ENCODE results near the gene DCPS.

DCPS gene

GRCh38 chr11:126328938-126329643, 25.2 kb downstream of the DCPS start:
- no peak for DNase-seq

- DNase-seq, result no peak
Measured at GRCh38 chr11:126329644-126330211, 25.9 kb downstream of the DCPS start.

DNA sequence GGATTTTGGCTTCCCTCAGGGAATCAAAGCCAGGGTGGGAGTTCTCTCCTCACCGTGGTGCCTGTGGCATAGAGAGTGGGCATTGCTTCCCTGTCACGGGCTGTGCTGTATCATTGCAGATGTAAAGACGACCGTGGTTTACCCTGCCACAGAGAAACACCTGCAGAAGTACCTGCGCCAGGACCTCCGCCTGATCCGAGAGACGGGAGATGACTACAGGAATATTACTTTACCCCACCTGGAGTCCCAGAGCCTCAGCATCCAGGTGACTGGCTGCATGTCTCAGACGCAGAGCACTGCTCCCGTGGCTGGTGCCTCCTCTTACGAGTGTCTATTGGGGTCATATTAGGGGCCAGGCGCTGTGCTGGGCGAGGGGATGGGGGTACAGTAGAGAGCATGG, 27.4 kb downstream of the DCPS start:
- no peak for DNase-seq

GRCh38 chr11:126332221-126332711, 28.4 kb downstream of the DCPS start:
- no peak for DNase-seq

DNA sequence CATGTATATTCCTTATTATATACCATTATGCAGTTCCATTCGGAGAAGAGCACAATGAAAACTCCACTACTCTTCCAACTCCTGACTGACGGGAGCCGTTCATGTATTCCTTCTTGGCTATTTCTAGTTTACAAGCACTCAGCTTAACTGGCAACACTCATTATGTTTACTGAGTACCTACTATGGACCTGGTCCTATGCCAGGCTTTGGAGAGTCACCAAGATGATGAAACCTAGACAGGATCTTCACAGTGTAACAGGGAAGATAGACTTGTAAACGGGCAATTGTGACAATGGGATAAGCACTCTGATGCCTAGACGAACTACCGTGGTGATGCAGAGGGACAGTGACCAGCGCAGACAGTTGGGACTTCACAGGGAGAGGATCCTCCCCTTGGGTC, 29.3 kb downstream of the DCPS start:
- no peak for DNase-seq

DNA sequence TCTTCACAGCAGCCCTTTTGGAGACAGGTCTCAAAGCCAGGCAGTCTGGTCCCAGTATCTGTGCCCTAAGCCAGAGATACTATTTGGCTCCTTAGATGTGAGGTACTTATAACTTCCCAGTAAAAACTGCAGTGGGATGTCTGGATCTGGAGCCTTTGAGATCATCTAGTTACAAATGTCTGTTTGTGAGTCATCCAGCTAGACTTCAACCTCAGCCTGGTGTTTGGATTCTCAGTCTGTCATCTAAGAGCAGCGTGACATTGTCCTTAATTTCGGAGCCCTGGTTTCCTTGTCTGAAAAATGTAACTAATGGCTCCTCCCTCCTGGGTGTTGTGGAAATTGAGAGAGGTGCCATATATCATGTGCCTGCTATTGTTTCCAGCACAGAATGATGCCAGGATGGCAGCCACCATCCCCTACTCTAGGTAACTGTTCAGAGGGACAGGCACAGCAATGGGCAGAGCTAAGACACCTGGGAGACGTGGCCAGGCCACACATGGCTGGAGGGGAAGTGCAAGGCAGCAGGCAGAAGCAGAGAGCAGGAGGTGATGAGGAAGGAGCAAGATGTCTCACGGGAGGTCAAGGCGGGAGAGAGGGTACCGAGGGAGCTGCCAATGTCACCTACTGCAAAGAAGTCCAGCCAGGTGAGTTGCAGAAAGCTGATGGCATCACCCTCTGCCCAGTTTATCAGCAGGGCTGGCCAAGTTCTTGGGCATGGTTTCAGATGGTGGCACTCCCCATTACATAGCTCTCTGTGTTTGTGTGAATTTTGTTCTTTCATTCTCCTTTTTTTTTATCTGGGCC, 31.0 kb downstream of the DCPS start:
- no peak for DNase-seq

GRCh38 chr11:126335463-126335760, 31.6 kb downstream of the DCPS start:
- no peak for DNase-seq

DNA sequence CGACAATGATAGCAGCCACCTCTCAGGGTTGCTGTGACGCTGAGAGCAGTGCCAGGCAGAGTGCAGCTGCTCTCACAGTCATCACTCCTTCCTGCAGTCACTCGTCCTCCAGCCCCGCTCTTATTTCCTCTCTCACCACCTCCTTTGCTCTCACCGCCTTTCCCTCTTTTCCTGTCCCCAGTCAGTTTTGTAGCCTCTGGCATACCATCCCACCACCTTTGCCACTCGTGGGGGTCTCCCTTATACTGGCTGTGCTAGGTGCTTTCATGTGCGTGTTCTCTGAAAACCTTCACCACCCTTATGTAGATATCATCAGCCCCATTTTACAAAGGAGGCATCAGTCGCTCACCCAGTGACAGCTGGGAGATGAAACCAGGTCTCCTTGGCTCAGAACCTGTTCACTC, 32.3 kb downstream of the DCPS start:
- DNase-seq, result no peak

DNA sequence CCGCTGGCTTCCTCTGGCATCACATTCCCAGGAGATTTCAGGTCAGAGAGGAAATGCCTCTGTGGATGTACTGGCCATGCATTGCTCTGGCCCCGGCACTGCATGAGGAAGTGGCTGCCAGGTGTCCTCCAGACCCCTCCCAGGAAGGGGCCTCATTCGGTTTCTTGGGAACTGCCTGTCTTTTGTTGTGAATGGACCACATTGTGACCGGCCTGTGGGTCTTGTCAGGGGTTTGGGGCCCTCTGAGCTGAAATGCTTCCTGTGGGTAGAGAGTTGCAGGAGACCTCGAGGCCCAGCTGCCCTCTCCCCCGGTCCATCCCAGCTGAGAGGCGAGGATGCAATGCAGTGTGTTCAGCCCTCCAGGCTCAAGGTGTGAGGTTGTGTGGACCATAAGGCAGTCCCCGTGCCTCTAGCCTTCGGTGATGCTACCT, 32.8 kb downstream of the DCPS start:
- DNase-seq, result no peak

- DNase-seq, result no peak
Measured at GRCh38 chr11:126337126-126337473, 33.2 kb downstream of the DCPS start.

GRCh38 chr11:126337474-126338241, 33.8 kb downstream of the DCPS start:
- no peak for DNase-seq

- no peak for DNase-seq
Measured at GRCh38 chr11:126338346-126339055, 34.6 kb downstream of the DCPS start.

DNA sequence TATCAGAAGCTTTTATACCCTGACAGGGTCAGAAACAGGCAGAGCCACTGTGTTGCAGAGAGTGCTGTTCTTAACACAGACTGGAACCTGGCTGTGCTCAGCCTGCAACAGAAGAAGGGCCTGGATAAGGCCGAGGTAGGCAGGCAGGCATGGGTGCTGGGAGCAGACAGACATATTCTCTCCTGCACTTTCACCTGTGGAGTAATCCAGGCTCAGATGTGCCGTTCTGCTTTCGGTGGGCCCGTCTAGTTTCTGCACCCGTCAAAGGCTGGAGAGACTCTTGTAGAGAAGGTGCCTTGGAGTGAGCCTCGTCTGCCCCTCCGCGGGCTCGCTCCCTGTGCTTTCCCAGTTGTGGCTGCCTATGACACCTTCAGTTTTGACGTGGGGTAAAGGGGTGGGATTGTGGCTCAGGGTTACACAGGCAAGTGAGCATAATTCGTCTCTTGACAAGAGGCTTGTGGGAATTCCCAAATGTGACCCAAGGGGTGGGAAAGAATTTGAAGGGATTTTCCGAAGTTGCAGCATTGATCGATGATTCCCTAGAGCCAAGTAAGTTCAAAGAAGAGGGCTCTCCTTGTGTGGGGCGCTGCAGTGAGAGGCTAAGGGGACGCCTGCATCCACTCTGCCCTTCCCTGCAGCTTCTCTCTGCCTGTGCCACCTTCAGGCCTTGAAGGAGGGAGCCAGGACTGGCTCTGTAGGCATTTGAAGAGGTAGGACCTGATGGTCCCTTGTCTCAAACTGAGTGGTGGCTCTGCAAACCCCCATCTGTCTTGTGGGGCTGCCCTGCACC, 35.4 kb downstream of the DCPS start:
- DNase-seq, result no peak

DNA sequence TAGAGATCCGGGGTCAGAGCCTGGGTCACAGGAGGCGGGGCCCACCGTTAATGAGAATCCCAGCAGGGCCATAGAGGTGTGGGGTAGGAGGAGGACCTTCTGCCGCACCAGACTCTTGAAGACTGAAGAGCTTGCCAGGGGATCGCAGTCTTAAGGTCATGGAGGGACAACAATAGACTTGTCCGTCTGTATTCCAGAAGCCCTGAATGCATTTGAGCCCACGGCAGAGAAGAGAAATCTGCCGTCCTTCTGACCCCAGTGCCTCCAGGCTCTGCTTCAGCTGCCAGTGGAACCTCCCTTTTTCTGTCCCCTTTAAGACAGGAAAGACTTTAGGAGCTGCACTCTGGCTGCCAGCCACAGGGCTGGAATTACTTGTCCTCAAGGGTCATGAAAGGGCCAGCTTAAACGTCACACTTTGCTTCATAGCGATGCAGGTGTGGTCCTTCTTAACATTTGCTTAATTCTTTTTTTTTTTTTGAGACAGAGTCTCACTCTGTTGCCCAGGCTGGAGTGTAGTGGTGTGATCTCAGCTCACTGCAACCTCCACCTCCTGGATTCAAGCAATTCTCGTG, 36.1 kb downstream of the DCPS start:
- no peak for DNase-seq

GRCh38 chr11:126340960-126341606, 37.2 kb downstream of the DCPS start:
- DNase-seq, result no peak

GRCh38 chr11:126341760-126342161, 37.9 kb downstream of the DCPS start:
- no peak for DNase-seq

DNA sequence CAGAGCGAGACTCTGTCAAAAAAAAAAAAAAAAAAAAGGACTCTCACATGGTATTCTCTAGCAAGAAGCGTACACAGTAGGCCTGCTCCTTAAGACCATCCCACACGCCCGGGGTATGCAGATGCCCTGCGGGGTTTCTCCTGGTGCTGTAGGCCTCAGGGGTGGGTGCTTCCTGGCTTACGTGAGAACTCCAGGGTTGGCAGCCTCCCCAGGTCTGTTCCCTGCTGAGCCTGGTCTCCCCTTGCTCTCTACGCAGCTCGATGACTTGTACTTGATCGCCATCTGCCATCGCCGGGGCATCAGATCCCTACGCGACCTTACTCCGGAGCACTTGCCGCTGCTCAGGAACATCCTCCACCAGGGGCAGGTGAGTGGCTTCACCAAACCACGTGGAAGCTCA, 39.2 kb downstream of the DCPS start:
- DNase-seq, result no peak

- no peak for DNase-seq
Measured at GRCh38 chr11:126344141-126345080, 40.6 kb downstream of the DCPS start.

GRCh38 chr11:126345283-126345682, 41.4 kb downstream of the DCPS start:
- no peak for DNase-seq

All from NCI-H2227 treated with DMSO at 0.1 percent for 48 hours (cell line).